Measurements from ENCODE around the gene PTPN14.

PTPN14 gene

DNA sequence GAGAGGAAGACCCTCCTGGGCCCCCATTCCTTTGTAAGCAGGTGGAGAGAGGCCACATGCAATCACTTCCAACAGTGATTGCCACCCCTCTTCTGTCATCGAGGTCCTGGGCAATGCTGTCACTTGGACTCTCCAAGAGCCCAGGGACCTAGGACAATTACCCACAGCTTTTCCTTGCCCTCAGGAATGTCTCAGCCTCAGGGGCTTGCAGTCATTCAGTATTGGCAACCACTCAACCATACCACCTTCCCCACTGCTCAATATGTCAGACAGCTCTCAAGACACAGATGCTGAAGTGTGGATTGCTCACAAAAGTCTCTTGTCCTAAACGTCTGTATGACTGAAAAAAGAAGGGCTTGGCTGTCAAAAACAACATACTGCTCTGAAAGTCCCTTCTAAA lies 87.8 kb downstream of the PTPN14 start:
- TF ChIP-seq, protein P1, sequence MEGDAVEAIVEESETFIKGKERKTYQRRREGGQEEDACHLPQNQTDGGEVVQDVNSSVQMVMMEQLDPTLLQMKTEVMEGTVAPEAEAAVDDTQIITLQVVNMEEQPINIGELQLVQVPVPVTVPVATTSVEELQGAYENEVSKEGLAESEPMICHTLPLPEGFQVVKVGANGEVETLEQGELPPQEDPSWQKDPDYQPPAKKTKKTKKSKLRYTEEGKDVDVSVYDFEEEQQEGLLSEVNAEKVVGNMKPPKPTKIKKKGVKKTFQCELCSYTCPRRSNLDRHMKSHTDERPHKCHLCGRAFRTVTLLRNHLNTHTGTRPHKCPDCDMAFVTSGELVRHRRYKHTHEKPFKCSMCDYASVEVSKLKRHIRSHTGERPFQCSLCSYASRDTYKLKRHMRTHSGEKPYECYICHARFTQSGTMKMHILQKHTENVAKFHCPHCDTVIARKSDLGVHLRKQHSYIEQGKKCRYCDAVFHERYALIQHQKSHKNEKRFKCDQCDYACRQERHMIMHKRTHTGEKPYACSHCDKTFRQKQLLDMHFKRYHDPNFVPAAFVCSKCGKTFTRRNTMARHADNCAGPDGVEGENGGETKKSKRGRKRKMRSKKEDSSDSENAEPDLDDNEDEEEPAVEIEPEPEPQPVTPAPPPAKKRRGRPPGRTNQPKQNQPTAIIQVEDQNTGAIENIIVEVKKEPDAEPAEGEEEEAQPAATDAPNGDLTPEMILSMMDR (IDR thresholded peaks at IDR 0.05; ENCODE audit: low read depth, low read length): no peak
- H3K4me3 ChIP-seq (ENCODE audit: low read depth, low read length): no peak overlapping the region

DNA sequence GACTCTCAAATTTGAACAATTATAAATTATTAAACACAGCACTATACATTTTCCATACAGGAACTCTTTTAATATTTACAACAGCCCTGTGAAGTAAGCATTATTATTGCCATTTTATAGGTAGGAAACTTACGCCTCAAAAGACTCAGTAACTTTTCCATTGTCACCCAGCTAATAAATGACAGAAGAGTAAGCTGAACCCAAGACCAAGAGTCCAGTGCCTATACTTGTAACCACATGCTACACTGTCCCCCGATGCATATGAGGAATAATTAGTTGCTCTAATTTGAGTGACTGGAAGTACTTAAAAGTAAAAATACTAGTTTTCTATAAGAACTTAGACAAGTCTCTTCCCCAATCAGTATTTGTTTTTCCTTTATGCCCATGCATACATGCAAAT lies 88.5 kb downstream of the PTPN14 start:
- H3K4me3 ChIP-seq (ENCODE audit: low read depth, low read length): no peak overlapping the region
- TF ChIP-seq, protein P1 (IDR thresholded peaks at IDR 0.05; ENCODE audit: low read depth, low read length): no peak

DNA sequence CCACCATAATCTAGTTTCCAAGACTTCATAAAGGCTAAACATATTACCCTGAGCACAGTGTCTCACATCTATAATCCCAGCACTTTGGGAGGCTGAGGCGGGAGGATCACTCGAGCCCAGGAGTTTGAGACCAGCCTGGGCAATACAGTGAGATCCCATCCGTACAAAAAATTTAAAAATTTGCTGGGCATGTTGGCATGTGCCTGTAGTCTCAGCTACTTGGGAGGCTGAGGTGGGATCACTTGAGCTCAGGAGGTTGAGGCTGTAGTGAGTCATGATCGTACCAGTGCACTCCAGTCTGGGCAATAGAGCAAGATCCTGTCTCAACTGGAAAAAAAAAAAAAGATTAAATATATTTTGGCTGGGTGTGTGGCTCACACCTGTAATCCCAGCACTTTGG lies 90.1 kb downstream of the PTPN14 start:
- TF ChIP-seq, protein P1 (IDR thresholded peaks at IDR 0.05; ENCODE audit: low read depth, low read length): no peak
- H3K4me3 ChIP-seq (ENCODE audit: low read depth, low read length): no peak overlapping the region

DNA sequence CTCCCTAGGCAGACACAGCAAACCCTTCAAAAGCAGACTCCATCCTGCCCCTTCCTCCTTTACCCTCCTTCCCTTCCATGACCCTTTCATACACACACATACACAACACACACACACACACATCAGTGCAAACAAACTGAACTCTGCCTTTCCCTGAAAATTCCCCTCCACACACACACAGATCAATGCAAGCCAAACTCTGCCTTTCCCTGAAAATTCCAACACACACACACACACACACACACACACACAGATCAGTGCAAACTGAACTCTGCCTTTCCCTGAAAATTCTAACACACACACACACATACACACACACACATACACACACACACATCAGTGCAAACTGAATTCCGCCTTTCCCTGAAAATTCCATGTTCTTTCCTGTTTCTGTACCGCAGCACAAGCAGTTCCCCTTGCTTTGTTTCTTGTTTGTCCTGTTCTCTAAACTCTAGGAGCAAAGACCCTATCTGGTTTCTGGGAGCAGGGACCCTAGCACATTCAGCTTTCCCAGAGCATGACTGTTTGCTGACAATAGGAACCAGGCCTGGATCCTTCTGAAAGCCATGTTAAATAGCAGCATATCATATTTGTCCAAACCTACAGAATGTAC lies 91.0 kb downstream of the PTPN14 start:
- TF ChIP-seq, protein P1 (IDR thresholded peaks at IDR 0.05; ENCODE audit: low read depth, low read length): no peak
- H3K4me3 ChIP-seq (ENCODE audit: low read depth, low read length): no peak overlapping the region

DNA sequence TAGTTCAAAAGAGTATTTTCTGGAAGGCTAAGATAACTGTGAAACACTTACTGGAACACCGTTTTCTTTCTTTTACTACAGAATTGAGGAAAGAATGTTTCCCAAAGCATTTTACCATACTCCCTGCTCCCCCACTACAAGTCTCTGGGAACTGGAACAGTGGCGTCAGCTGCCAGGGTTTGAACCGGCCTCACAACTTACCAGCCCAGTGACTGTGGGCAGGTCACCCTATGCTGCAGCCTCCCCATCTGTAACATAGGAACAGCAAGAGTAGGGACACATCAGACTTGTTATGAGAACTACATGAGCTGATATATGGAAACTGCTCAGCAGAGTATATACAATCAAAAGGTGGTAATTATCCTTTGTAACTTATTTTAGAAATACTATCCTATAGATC lies 91.5 kb downstream of the PTPN14 start:
- TF ChIP-seq, protein P1 (IDR thresholded peaks at IDR 0.05; ENCODE audit: low read depth, low read length): no peak
- H3K4me3 ChIP-seq (ENCODE audit: low read depth, low read length): no peak overlapping the region

DNA sequence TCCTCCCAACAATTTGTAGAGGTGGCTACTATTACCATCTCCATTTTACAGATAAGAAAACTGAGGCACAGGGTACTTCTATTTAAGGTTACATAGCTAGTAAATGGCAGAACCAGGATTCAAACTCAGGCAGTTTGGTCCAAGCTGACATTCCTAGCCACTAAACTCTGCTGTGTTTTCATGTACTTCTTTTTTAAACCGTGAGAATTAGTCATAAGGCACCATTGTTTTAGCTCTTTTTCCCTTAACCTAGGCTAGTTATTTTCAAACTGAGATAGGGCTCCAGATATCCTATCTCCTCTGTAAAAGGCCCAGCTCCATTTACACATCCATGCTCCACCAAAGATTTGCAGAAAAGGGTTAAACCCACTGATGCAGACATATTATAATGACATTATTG lies 92.9 kb downstream of the PTPN14 start:
- TF ChIP-seq, protein P1 (IDR thresholded peaks at IDR 0.05; ENCODE audit: low read depth, low read length): no peak
- no peak overlapping the region for H3K4me3 ChIP-seq (ENCODE audit: low read depth, low read length)

DNA sequence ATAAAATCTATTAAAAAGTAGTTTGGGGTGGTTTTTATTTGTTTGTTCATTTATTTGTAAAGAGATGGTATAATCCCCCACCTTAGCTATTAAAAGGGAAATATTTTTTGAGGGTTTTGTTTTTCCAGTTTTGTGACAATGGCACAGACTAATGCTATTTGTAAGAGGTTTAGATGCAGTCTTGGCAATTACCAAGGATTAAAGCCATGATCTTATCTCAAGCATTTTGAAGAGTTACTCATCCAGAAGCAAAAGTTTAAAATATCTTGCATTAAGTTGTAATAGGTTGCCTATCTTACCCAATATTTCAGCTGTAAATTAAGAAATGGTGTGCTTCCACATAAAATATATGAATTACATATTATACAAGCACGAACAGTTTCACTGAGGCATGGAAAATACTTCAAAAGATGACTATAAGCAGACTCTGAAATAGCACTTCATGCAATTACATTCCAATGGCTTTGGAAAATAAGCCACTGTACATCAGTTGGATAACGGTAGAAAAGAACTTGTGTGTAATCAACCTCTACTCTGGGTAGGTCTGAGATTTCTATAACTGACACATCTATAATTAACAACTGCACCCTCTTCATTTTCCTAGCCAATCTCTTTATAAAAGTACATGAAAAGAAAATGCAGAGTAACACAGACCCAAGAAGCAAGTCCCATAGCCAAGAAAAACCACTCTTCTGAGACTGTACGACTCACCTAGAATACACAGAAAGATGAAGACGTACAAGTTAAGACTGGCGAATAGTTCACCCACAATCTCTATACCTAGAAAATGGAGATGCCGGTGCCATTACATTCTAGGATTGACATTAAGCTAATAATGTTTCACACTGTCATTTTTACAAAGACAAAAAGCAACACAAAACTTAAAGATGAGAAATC lies 95.2 kb downstream of the PTPN14 start:
- TF ChIP-seq, protein P1 (IDR thresholded peaks at IDR 0.05; ENCODE audit: low read depth, low read length): no peak
- no peak overlapping the region for H3K4me3 ChIP-seq (ENCODE audit: low read depth, low read length)

Measured in WI38 (cell line).